HG03196 (cell line): ENCODE data around the gene KCNQ5.

Source experiments
- ATAC-seq: cut with Tn5 transposase; IDR thresholded peaks from one replicate; pipeline ENCODE4 v1.9.1; 2021; ENCODE audit not compliant: unreplicated experiment

The KCNQ5 gene

DNA sequence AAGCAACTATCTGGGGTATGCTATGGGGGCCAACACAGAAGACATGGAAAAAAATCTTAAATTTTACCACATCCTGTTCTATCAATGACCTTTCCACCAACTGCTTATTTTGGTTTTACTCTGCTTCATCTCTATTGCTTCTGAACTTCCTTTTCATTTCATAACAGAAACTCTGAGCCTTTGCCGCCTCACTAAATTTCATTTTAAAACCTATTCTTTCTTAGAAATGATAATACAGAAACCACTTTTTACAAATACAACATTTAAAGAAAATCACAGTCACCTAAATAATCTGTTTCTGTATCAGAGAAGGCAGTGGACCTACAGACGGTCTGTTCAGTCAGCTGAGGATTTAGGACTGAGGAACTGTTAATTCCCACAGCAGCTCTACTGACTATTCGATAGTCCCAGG lies 117.5 kb downstream of the KCNQ5 start:
- peak; percentile 48 for ATAC-seq

- ATAC-seq, result peak; percentile 79
Observed at GRCh38 chr6:72740135-72740534, 118.3 kb downstream of the KCNQ5 start.

- no peak for ATAC-seq
Observed at GRCh38 chr6:72741083-72741482, 119.2 kb downstream of the KCNQ5 start.

- no peak for ATAC-seq
Observed at GRCh38 chr6:72742001-72742673, 120.3 kb downstream of the KCNQ5 start.

DNA sequence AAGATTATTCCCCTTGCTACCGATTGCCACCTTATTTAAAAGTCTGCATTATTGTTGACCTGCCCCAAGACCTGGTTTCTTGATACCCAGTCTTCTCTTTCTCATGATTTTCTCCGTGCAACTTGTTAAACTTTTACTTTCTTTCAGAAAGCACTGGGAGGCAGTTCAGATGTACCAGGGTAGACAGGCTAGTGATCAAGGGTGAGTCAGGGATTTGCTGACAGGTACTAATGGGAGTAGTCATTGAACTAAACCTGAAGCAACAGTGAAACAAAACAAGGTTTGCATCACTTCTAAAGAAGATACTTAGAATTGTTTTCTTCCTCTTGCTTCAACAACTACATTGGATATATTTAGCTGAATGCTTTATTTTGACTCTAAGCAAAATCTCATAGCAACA lies 124.4 kb downstream of the KCNQ5 start:
- no peak for ATAC-seq

GRCh38 chr6:72748759-72749158 lies 126.9 kb downstream of the KCNQ5 start:
- ATAC-seq, result no peak

DNA sequence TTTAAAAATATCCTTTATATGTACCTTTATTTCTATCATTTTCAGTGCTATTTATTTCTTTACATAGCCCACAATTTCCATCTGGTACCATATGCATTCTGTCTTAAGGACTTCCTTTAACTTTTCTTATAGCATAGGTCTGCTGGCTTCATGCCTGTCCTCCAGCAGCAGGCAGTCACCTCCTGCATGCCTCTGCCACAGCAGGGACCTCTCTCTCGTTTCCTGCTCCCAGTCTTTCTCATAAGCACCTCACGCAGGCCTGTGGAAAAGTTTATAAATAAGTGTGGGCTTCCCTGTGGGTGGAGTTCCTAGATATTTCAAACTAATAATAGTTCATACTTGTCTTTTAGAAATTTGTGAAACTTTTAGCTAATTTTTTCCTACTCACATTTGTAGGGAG lies 133.9 kb downstream of the KCNQ5 start:
- no peak for ATAC-seq

DNA sequence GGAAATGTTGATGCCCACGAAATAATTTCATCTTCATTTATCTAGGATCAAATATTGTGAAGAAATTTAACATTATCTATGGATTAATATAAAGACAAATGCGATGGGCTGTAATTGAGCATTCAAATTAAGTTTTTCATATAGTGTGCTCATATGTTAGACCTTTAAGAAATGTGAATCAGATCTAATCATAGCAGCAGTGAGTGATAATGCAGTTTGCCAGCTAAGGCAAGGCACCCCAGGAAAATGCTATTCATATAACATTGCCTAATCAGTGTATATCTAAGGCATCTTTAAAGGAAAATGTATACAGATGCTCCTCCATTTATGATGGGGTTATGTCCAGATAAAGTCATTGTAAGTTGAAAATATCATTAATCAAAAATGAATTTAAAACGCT lies 135.2 kb downstream of the KCNQ5 start:
- ATAC-seq, result no peak

GRCh38 chr6:72757926-72758325 lies 136.1 kb downstream of the KCNQ5 start:
- no peak for ATAC-seq

- ATAC-seq, result no peak
Observed at GRCh38 chr6:72758901-72759300, 137.0 kb downstream of the KCNQ5 start.

GRCh38 chr6:72760114-72760793 lies 138.4 kb downstream of the KCNQ5 start:
- ATAC-seq, result no peak

GRCh38 chr6:72761761-72762160 lies 139.9 kb downstream of the KCNQ5 start:
- no peak for ATAC-seq

DNA sequence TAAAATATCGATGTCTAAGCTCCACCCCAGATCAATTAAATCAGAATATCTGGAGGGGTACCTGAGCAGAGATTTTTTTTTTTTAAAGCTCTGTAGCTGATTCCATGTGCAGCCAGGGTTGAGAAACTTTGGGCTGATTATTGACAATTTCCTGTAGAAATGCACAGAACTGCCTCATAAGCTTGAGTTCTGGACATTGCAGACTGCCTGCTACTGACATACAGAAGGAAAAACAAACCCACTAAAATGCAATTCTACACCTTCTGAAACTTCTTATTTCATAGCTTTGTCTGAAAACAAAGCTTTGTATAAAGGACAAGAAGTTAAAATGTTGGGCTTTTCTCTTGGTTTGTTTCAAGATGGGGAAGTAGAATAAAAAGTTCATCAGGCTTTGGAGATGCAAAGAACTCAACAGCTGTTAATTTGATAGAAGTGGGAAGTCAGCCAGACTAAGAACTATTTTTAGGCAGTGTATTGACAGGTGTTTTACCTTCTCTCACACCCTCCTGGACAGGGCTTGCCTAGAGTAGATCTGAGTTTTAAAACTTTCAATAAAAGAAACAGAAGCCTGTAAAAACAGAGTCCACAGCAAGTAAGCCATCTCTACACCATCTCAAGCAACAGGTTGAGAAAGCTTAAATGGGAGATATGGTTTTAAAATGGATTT lies 147.7 kb downstream of the KCNQ5 start:
- ATAC-seq, result no peak

GRCh38 chr6:72770959-72771358 lies 149.1 kb downstream of the KCNQ5 start:
- no peak for ATAC-seq

DNA sequence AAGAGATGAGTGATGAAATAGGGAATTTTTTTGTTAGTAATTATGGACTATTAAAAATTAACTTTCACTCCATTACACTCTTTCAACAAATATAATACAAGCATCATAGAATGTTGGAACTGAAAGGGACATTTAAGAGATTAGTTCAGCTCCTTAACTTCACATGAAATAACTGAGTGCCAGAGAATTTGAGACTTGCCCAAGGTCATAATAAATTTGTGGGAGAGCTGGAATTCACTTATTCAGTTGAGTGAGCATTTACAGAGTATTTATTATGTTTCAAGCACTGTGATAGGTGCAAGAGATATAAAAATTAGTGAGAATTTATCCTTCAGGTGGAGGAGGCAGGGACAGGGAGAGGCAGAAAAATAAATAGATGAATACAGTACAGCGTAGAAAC lies 154.6 kb downstream of the KCNQ5 start:
- no peak for ATAC-seq

DNA sequence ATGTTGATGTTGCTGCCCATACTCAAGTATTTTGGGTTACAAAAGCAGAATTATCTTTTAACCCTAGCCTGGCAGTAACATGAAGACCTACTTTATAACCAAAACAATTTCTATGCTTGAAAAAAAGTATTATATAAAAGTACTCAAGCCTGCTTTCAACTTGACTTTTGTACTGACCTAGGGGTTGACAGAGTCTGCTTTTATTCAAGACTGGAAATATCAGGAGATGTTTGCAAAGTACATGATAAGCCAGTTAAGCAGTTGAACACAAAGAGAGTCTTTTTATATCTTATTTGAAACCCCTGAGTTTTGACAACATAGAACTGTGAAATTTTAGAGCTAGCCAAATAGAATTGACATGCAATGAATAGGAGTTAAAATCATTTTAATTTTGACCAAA lies 159.8 kb downstream of the KCNQ5 start:
- ATAC-seq, result no peak

DNA sequence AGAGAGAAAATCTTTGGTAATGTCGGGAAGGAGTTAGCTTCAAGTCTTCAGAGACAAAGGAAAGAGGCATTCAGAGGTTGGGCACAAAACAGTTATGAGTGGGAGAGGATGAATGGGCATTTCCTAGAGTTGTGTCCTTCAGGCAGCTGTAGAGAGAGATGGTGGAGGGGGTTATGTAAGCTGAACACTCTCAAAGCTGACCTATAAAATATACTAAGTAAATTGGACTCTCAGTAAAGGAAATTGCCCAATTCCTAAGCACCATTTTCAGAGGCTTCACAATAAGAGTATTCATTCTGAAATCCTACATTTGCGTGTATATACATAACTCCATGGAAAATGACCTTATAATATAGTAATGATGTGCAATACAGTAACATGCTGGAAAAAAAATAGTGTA lies 161.2 kb downstream of the KCNQ5 start:
- ATAC-seq, result no peak

DNA sequence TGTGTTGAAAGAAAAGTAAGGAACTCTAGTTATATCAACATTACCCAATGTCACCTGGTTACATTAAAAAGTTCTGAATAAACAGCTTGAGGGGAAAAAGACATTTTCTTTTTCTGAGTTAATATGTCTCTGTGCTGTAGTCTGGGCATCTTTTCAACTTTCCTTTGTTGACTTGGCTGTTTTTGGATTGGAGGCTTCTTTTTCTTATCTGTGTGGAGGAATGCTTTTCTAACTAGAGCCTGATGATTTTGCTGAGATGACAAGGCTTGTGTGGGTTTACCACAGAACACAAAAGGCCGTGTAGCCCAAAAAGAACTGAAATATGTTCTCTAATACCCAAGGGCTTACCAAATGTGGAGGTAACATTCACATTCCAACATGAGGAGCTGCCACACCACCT lies 161.8 kb downstream of the KCNQ5 start:
- ATAC-seq, result no peak

- no peak for ATAC-seq
Observed at GRCh38 chr6:72784071-72784470, 162.2 kb downstream of the KCNQ5 start.

DNA sequence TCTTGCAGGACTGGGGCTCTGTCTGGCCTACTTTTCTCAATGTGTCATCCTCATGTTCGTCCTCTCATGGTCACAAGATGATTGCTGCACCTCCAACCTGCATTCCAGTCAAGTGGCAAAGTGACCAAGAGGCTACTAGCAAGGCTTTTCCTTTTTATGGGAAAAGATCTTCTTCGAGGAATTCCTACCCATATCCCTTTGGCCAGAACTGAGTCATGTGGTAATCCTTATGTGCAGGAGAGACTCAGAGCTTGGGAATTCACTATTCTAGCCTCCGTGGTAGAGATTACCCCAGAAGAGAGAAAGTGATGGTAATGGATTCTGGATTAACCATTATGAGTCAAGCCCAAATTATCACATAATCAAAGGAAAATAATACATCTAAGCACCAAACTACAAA lies 162.7 kb downstream of the KCNQ5 start:
- no peak for ATAC-seq

GRCh38 chr6:72787391-72788031 lies 165.6 kb downstream of the KCNQ5 start:
- no peak for ATAC-seq

GRCh38 chr6:72788188-72788587 lies 166.3 kb downstream of the KCNQ5 start:
- no peak for ATAC-seq
